Ascending aorta (tissue), 2 donors: ENCODE data around the gene LIN54. TPM values are rescaled to one million over a fixed set of nuclear protein-coding genes. Genes with fewer than 3 reads are reported as not detected.

Experiments used
- DNase-seq, 2 donors: peaks; one replicate each; pipeline ENCODE4 v3.0.0-alpha.2; 2019; ENCODE audit warnings: low spot score in 2 of 2
- H3K27ac ChIP-seq, 2 donors: fragments of 200-600 bp; sonication (generic); one replicate each; pipeline ENCODE4 v1.5.1; 2016 to 2017; ENCODE audit warnings: mild to moderate bottlenecking in 1 of 2
- H3K27me3 ChIP-seq: fragments of 200-600 bp; sonication (generic); one replicate; pipeline ENCODE4 v1.5.1; 2017
- H3K36me3 ChIP-seq, 2 donors: fragments of 200-600 bp; sonication (generic); one replicate each; pipeline ENCODE4 v1.5.1; 2016
- H3K4me1 ChIP-seq, 2 donors: fragments of 200-600 bp; sonication (generic); one replicate each; pipeline ENCODE4 v1.5.1; 2016 to 2017; ENCODE audit warnings: mild to moderate bottlenecking in 1 of 2
- H3K4me3 ChIP-seq, 2 donors: fragments of 200-600 bp; sonication (generic); one replicate each; pipeline ENCODE4 v1.5.1; 2016 to 2017; ENCODE audit warnings: mild to moderate bottlenecking in 1 of 2
- H3K9me3 ChIP-seq, 2 donors: fragments of 200-600 bp; sonication (generic); one replicate each; pipeline ENCODE4 v1.5.1; 2016
- CTCF ChIP-seq, 3 experiments: fragments of 200-600 bp in 2 of 3; fragments of 450-650 bp in 1 of 3; sonication (generic) in 2 of 3; IDR thresholded peaks; one replicate each; pipeline ENCODE4 v1.5.1; 2016 to 2019; ENCODE audit warnings: antibody characterized with exemption in 3 of 3, mild to moderate bottlenecking in 1 of 3, moderate library complexity in 1 of 3
- intact Hi-C: fragments of 100-400 bp; cut with DNase I; formaldehyde crosslinking; loops from one replicate; pipeline ENCODE4 v1.15.1; 2023
- total RNA-seq: library from RNA; depleted of rRNA; stranded (reverse); fragments of >200 nt; gene quantifications from one replicate; pipeline ENCODE4 v1.1.0, GENCODE V29; 2016

LIN54 gene
- total RNA-seq, 1 donor from 2014 or later: 6.2 TPM

DNA sequence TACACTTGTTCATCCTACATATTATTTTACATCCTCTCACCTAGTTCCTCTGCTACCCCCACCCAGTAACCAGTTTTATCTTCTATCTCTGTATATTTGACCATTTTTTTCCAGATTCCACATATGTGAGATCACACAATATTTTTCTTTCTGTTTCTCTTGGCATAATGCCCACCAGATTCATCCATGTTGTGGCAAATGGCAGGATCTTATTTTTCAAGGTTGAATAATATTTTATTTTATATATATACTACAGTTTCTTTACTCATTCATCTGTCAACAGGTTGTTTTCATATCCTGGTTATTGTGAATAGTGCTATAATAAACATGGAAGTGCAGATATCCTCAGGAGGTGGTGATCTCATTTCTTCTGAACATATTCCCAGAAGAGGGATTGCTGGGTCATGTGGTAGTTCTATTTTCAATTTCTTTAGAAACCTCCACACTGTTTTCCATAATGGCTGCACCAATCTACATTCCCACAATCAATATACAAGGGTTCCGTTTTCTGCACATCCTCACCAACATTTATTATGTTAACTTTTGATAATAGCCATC is 61.9 kb downstream of the LIN54 start:
- Histone ChIP-seq H3K9me3 (no peaks in the 10 kb centered on the region), H3K4me1 (no peaks in the 10 kb centered on the region), H3K27me3 (no peaks in the 10 kb centered on the region), H3K36me3 (peaks cover 0 to 4% of the 10 kb centered on the region in 2 donors), H3K4me3 (no peak overlapping the region), H3K27ac (no peak overlapping the region)
- no peak for TF ChIP-seq CTCF (IDR thresholded peaks at IDR 0.05)
- intact Hi-C loops: no loop called here
- no peak for DNase-seq

GRCh38 chr4:82947498-82947897 is 63.1 kb downstream of the LIN54 start:
- no peak for DNase-seq
- no peak overlapping the region for H3K27ac ChIP-seq
- no peaks in the 10 kb centered on the region for H3K27me3 ChIP-seq
- intact Hi-C loops: no loop called here
- TF ChIP-seq CTCF (IDR thresholded peaks at IDR 0.05): no peak
- no peak overlapping the region for H3K4me3 ChIP-seq
- no peaks in the 10 kb centered on the region for H3K4me1 ChIP-seq
- peaks cover 0 to 4% of the 10 kb centered on the region in 2 donors for H3K36me3 ChIP-seq
- H3K9me3 ChIP-seq: no peaks in the 10 kb centered on the region

DNA sequence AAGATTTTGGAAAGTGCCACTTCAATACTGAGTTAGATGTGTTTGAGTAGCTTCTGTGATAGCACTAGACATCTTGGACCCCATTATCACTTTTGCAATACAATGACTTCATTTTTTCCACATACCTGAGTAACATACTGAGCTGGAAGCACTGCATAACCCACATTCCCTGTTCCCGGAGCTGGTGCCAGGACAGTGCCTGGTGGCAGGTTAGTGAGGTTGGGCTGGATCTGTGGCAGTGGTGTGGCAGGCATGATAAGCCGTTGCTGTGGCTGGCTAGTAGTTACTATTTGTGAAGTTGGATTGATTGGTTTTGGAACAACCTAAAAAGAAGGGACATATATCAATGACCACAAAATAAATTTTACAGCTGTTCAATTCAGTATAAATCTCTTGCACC is 71.2 kb downstream of the LIN54 start:
- intact Hi-C loops: no loop called here
- H3K27ac ChIP-seq: no peak overlapping the region
- no peaks in the 10 kb centered on the region for H3K9me3 ChIP-seq
- H3K36me3 ChIP-seq: peaks cover 9 to 44% of the 10 kb centered on the region in 2 donors
- TF ChIP-seq CTCF (IDR thresholded peaks at IDR 0.05): no peak
- no peaks in the 10 kb centered on the region for H3K4me1 ChIP-seq
- no peaks in the 10 kb centered on the region for H3K27me3 ChIP-seq
- no peak for DNase-seq
- H3K4me3 ChIP-seq: no peak overlapping the region

- H3K27ac ChIP-seq: no peak overlapping the region
- intact Hi-C loops: no loop called here
- H3K4me1 ChIP-seq: no peaks in the 10 kb centered on the region
- H3K27me3 ChIP-seq: no peaks in the 10 kb centered on the region
- H3K36me3 ChIP-seq: peaks cover 8 to 48% of the 10 kb centered on the region in 2 donors
- H3K4me3 ChIP-seq: no peak overlapping the region
- no peaks in the 10 kb centered on the region for H3K9me3 ChIP-seq
- no peak for DNase-seq
- no peak for TF ChIP-seq CTCF (IDR thresholded peaks at IDR 0.05)
Observed at GRCh38 chr4:82934441-82934840, 76.2 kb downstream of the LIN54 start.

GRCh38 chr4:82930848-82931755 is 79.5 kb downstream of the LIN54 start:
- no peaks in the 10 kb centered on the region for H3K9me3 ChIP-seq
- intact Hi-C loops: no loop called here
- DNase-seq: no peak
- no peak overlapping the region for H3K4me3 ChIP-seq
- no peak overlapping the region for H3K27ac ChIP-seq
- H3K4me1 ChIP-seq: no peaks in the 10 kb centered on the region
- no peak for TF ChIP-seq CTCF (IDR thresholded peaks at IDR 0.05)
- H3K27me3 ChIP-seq: no peaks in the 10 kb centered on the region
- peaks cover 2 to 27% of the 10 kb centered on the region in 2 donors for H3K36me3 ChIP-seq
